GM11168 (cell line): Measurements from ENCODE around the gene RAB7A.
"Not testable (repeated sequence)": the region's sequence is repeated elsewhere in the genome, so short reads cannot be mapped to it uniquely, and the experiment has no call there.

ENCODE experiments used
- in situ Hi-C: fragments of 300-500 bp; cut with MboI; formaldehyde crosslinking; loops from one replicate; pipeline ENCODE4 v1.12.0; 2022; ENCODE audit warnings: low sequenced_read_pairs; ENCODE audit not compliant: unreplicated experiment

RAB7A gene

GRCh38 chr3:128813097-128813496 is 87.1 kb downstream of the RAB7A start:
- in situ Hi-C loops, result no loop called here

DNA sequence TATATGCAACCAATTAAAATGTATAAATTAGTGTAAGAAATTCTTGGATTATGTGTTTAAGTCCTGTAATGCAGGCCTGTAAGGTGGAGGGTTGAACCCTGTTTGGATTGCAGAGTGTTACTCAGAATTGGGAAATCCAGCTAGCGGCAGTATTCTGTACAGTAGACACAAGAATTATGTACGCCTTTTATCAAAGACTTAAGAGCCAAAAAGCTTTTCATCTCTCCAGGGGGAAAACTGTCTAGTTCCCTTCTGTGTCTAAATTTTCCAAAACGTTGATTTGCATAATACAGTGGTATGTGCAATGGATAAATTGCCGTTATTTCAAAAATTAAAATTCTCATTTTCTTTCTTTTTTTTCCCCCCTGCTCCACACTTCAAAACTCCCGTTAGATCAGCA is 88.1 kb downstream of the RAB7A start:
- in situ Hi-C loops, result no loop called here

DNA sequence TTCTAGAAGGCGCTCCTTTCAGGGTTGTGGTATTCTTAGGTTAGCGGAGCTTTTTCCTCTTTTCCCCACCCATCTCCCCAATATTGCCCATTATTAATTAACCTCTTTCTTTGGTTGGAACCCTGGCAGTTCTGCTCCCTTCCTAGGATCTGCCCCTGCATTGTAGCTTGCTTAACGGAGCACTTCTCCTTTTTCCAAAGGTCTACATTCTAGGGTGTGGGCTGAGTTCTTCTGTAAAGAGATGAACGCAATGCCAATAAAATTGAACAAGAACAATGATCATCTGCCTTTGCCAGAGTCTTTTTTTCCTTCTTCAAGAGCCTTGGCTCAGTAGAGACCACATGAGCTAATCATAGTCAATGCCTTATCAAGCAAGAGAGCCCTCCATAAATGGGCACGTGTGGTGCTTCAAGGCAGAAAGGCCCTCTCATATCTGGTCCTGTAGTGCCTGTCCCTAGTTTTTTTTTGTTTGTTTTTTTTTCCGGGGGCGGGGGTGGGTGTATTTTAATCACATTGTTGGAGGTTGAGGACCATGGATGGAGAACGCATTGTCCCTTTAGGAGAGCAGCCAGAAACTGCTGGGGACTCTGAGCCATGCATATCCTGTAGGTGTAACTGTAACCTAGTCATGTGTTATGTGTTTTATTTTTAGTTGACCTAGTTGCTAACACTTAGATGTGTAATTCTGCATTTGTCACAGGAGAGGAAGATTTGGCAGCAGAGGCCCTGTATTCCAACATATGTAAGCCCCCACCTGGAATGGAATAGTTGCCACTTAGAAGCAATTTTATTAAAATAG is 88.7 kb downstream of the RAB7A start:
- in situ Hi-C loops, result no loop called here

- in situ Hi-C loops, result no loop called here
These were observed 89.5 kb downstream of the RAB7A start for GRCh38 chr3:128815318-128816064.

GRCh38 chr3:128818186-128818787 is 92.3 kb downstream of the RAB7A start:
- in situ Hi-C loops, result no loop called here

GRCh38 chr3:128820252-128820839 is 94.4 kb downstream of the RAB7A start:
- in situ Hi-C loops, result no loop called here

DNA sequence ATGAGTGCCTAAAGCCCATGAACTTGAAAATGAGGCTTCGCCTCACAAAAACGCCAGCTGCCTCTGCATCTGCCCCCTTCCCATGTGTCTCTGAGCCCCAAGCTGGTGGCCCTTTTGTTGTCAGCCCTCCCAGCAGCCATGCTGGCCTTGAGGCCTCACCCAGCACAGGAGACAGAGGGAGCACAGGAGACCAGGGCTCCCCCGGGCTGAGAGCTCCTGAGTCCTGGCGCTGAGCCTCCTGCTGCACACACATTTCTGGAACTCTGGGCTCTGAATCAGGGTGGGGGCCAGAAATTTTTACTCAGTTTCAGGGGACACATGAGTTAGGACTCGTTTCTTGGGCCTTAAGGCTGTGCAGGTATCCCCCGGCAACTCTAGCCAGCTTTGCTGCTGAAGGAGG is 97.0 kb downstream of the RAB7A start:
- in situ Hi-C loops, result no loop called here

DNA sequence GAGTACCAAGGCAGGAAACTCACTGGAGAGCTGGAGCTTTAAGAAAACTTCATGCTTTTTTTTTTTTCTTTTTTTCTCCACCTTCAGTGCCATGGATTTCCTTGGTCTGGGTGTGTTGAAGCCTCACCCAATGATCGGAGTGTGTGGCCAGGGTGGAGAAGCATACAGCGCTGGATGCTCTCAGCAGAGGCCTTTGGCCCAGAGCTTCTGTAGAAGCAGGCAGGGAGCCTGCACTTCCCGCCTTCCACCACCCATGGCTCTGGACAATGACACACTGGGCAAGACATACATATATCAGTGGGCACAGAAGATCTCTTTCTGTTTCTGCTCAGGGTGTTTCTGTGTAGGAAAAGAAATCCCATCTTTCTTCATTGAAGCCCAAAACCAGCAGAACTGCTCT is 97.6 kb downstream of the RAB7A start:
- in situ Hi-C loops, result no loop called here

- in situ Hi-C loops, result no loop called here
These were observed 98.3 kb downstream of the RAB7A start for GRCh38 chr3:128824132-128824850.

- in situ Hi-C loops, result no loop called here
These were observed 99.2 kb downstream of the RAB7A start for GRCh38 chr3:128825117-128825725.

DNA sequence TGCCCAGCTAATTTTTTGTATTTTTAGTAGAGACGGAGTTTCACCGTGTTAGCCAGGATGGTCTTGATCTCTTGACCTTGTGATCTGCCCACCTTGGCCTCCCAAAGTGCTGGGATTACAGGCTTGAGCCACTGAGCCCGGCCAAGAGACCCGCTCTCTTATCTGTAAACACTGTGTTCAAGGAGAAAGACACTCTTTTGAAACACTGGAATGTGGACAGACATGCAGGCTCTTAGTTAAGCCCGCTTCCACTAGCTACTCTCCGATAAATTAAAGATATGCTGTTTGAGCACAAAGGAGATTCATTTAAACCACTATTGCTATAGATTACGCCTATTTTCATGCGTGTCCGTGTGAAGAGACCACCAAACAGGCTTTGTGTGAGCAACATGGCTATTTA is 103.1 kb downstream of the RAB7A start:
- in situ Hi-C loops, result not testable (repeated sequence)

GRCh38 chr3:128829925-128830625 is 104.1 kb downstream of the RAB7A start:
- in situ Hi-C loops, result not testable (repeated sequence)

DNA sequence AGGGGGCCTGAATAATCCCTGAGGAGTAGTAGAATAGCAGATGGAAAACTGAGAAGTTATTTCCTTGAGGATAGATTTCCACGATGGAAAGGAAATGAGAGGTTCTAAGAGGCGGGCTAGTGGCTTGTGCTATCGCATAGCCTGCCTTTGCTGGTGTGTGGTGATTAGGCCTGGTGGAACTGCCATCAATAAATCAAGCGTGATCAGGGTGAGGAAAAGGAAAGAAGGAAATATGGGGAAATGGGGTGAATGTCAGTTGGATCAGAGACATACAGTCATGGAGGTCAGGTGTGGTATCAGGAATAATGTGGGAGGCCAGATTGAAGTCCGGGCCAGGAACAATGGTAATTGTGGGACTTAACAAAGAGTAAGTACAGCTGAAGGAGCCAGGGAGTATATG is 104.8 kb downstream of the RAB7A start:
- in situ Hi-C loops, result not testable (repeated sequence)

GRCh38 chr3:128832979-128833378 is 107.0 kb downstream of the RAB7A start:
- in situ Hi-C loops, result not testable (repeated sequence)

- in situ Hi-C loops, result no loop called here
These were observed 109.1 kb downstream of the RAB7A start for GRCh38 chr3:128835096-128835495.

DNA sequence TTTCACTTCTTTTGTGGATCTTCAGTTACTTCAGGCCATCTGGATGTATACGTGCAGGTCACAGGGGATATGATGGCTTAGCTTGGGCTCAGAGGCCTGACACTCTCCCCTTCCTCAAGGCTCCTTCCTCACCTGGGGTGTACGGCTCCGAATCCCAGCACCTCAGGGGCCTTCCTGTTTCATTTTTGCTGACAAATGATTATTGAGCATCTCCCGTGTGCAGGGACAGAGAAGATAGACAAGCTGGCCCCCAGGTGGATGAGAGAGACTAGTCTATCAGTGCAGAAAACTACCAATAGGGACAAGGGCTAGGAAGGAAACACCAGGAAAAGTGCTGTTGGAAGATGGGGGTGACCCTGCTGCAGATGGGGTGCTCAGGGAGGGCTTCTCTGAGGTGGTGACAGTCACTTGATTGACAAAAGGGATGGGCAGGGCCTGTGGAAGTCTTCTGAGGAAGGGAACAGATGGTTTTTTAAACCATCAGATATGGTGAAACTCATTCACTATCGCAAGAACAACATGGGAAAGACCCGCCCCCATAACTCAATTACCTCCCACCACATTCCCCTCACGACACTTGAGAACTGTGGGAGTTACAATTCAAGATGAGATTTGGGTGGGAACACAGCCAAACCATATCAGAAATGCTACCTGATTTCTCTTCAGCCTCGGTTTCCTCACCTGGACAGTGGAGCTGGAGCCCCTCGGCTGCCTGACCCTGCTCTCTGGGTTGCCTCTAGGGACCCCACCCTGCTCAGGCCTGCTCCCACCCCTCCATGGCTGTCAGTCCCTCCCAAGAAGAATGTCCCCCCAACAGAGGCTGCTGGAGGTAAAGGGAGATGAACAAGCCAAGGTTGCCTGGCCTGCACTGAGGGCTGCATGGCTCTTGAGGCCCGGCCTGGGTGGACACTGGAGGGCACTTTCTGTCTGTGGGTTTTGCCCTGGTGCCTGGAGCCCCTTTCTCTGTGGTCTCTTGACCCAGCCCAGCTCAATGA is 116.2 kb downstream of the RAB7A start:
- in situ Hi-C loops, result no loop called here

- in situ Hi-C loops, result no loop called here
These were observed 118.5 kb downstream of the RAB7A start for GRCh38 chr3:128844502-128844901.

- in situ Hi-C loops, result no loop called here
These were observed 119.3 kb downstream of the RAB7A start for GRCh38 chr3:128845119-128845777.
